ENCODE results near the gene TNRC18.
"Not testable (repeated sequence)": the region's sequence is repeated elsewhere in the genome, so short reads cannot be mapped to it uniquely, and the experiment has no call there.

The TNRC18 gene

GRCh38 chr7:5284304-5285281 lies 139.0 kb downstream of the TNRC18 start:
- peak; percentile 69 for DNase-seq

GRCh38 chr7:5283421-5284303 lies 140.0 kb downstream of the TNRC18 start:
- no peak for DNase-seq

- peak; percentile 70 for DNase-seq
Observed at GRCh38 chr7:5282543-5283316, 140.9 kb downstream of the TNRC18 start, which contains the start of gene SLC29A4. Gene SLC29A4 (plus strand): TSS chr7:5282943. CDS start chr7:5287817, 4,874 bp downstream.

- DNase-seq = not testable (repeated sequence)
Observed at GRCh38 chr7:5281598-5282500, 141.8 kb downstream of the TNRC18 start.

GRCh38 chr7:5279734-5280133 lies 143.9 kb downstream of the TNRC18 start:
- DNase-seq = no peak

GRCh38 chr7:5278766-5279165 lies 144.9 kb downstream of the TNRC18 start:
- DNase-seq = no peak

GRCh38 chr7:5276611-5277010 lies 147.0 kb downstream of the TNRC18 start:
- no peak for DNase-seq

- not testable (repeated sequence) for DNase-seq
Observed at GRCh38 chr7:5276123-5276522, 147.5 kb downstream of the TNRC18 start.

GRCh38 chr7:5275510-5275909 lies 148.1 kb downstream of the TNRC18 start:
- peak; percentile 60 for DNase-seq

GRCh38 chr7:5274985-5275431 lies 148.6 kb downstream of the TNRC18 start:
- DNase-seq = peak; percentile 62

GRCh38 chr7:5274441-5274840 lies 149.2 kb downstream of the TNRC18 start:
- DNase-seq = no peak

- DNase-seq = not testable (repeated sequence)
Observed at GRCh38 chr7:5273831-5274405, 149.7 kb downstream of the TNRC18 start.

- DNase-seq = no peak
Observed at GRCh38 chr7:5270788-5271187, 152.8 kb downstream of the TNRC18 start.

GRCh38 chr7:5269992-5270657 lies 153.5 kb downstream of the TNRC18 start:
- DNase-seq = not testable (repeated sequence)

- DNase-seq = not testable (repeated sequence)
Observed at GRCh38 chr7:5267829-5268228, 155.8 kb downstream of the TNRC18 start.

GRCh38 chr7:5266191-5267028 lies 157.2 kb downstream of the TNRC18 start:
- DNase-seq = no peak

GRCh38 chr7:5265320-5266190 lies 158.1 kb downstream of the TNRC18 start:
- no peak for DNase-seq

- not testable (repeated sequence) for DNase-seq
Observed at GRCh38 chr7:5263066-5263465, 160.6 kb downstream of the TNRC18 start.

All from right forelimb (tissue), 1 donor.